ENCODE results near the gene ROBO1.

ROBO1 gene

GRCh38 chr3:78926523-78926922 is 841.3 kb downstream of the ROBO1 start:
- Histone ChIP-seq H3K36me3 (ENCODE audit: control insufficient read depth in 2 of 2, insufficient read depth in 2 of 2, low read length in 2 of 2) (no peaks in the 10 kb centered on the region), H3K4me3 (ENCODE audit: low read length in 2 of 2) (no peak overlapping the region), H3K27ac (ENCODE audit: low read depth in 2 of 2, low read length in 2 of 2) (no peak overlapping the region), H3K9me3 (ENCODE audit: control insufficient read depth in 2 of 2, low read length in 2 of 2) (no peaks in the 10 kb centered on the region), H3K9ac (ENCODE audit: low read depth in 1 of 2, low read length in 2 of 2) (no peak overlapping the region), H3K4me1 (ENCODE audit: control insufficient read depth in 2 of 2, insufficient read depth in 2 of 2, low read length in 2 of 2) (no peaks in the 10 kb centered on the region), H3K27me3 (ENCODE audit: control insufficient read depth in 2 of 2, insufficient read depth in 2 of 2, low read length in 2 of 2) (no peaks in the 10 kb centered on the region)

GRCh38 chr3:78924711-78925110 is 843.1 kb downstream of the ROBO1 start:
- no peak overlapping the region for H3K27ac ChIP-seq (ENCODE audit: low read depth in 2 of 2, low read length in 2 of 2)
- H3K27me3 ChIP-seq (ENCODE audit: control insufficient read depth in 2 of 2, insufficient read depth in 2 of 2, low read length in 2 of 2) = no peaks in the 10 kb centered on the region
- no peaks in the 10 kb centered on the region for H3K36me3 ChIP-seq (ENCODE audit: control insufficient read depth in 2 of 2, insufficient read depth in 2 of 2, low read length in 2 of 2)
- no peak overlapping the region for H3K9ac ChIP-seq (ENCODE audit: low read depth in 1 of 2, low read length in 2 of 2)
- H3K4me1 ChIP-seq (ENCODE audit: control insufficient read depth in 2 of 2, insufficient read depth in 2 of 2, low read length in 2 of 2) = no peaks in the 10 kb centered on the region
- H3K4me3 ChIP-seq (ENCODE audit: low read length in 2 of 2) = no peak overlapping the region
- H3K9me3 ChIP-seq (ENCODE audit: control insufficient read depth in 2 of 2, low read length in 2 of 2) = no peaks in the 10 kb centered on the region

DNA sequence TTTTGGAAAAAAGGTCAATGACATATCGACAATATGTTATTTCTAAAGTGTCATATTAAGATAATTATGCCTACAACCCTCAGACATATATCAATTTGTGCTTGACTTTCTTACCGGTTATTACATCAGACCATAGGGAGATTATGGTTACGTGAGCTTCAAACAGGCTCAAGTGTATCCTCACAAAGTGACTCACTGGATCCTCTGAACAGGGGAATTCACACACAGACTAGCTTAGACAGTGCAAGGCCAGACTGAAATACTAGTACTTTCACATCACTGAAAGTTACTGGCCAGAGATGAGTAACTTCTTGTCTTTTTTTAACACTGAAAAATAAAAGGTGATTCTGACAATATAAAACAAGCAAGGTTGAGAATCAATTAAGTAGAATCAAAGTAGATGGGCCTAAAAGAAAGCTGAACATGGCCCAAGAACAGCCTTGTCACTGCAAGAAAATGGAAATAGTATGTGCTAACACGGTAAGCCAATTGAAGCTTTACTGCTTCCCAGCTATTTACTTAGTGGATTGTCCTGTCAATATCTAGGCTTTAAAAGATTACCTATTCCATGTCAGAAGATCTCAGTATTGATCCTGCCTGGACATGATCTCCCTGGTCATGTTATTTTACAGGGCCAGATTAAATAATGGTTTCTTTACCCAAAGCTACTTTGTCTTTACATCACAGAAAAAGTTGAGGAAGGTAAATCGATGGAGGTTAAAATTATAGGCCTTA is 848.6 kb downstream of the ROBO1 start:
- Histone ChIP-seq H3K36me3 (ENCODE audit: control insufficient read depth in 2 of 2, insufficient read depth in 2 of 2, low read length in 2 of 2) (no peaks in the 10 kb centered on the region), H3K27ac (ENCODE audit: low read depth in 2 of 2, low read length in 2 of 2) (no peak overlapping the region), H3K9me3 (ENCODE audit: control insufficient read depth in 2 of 2, low read length in 2 of 2) (no peaks in the 10 kb centered on the region), H3K9ac (ENCODE audit: low read depth in 1 of 2, low read length in 2 of 2) (no peak overlapping the region), H3K4me1 (ENCODE audit: control insufficient read depth in 2 of 2, insufficient read depth in 2 of 2, low read length in 2 of 2) (no peaks in the 10 kb centered on the region), H3K4me3 (ENCODE audit: low read length in 2 of 2) (no peak overlapping the region), H3K27me3 (ENCODE audit: control insufficient read depth in 2 of 2, insufficient read depth in 2 of 2, low read length in 2 of 2) (no peaks in the 10 kb centered on the region)

GRCh38 chr3:78918361-78919020 is 849.3 kb downstream of the ROBO1 start:
- no peaks in the 10 kb centered on the region for H3K36me3 ChIP-seq (ENCODE audit: control insufficient read depth in 2 of 2, insufficient read depth in 2 of 2, low read length in 2 of 2)
- H3K4me3 ChIP-seq (ENCODE audit: low read length in 2 of 2) = no peak overlapping the region
- no peak overlapping the region for H3K27ac ChIP-seq (ENCODE audit: low read depth in 2 of 2, low read length in 2 of 2)
- no peaks in the 10 kb centered on the region for H3K9me3 ChIP-seq (ENCODE audit: control insufficient read depth in 2 of 2, low read length in 2 of 2)
- no peak overlapping the region for H3K9ac ChIP-seq (ENCODE audit: low read depth in 1 of 2, low read length in 2 of 2)
- no peaks in the 10 kb centered on the region for H3K4me1 ChIP-seq (ENCODE audit: control insufficient read depth in 2 of 2, insufficient read depth in 2 of 2, low read length in 2 of 2)
- no peaks in the 10 kb centered on the region for H3K27me3 ChIP-seq (ENCODE audit: control insufficient read depth in 2 of 2, insufficient read depth in 2 of 2, low read length in 2 of 2)

- Histone ChIP-seq H3K4me3 (ENCODE audit: low read length in 2 of 2) (no peak overlapping the region), H3K27me3 (ENCODE audit: control insufficient read depth in 2 of 2, insufficient read depth in 2 of 2, low read length in 2 of 2) (no peaks in the 10 kb centered on the region), H3K9ac (ENCODE audit: low read depth in 1 of 2, low read length in 2 of 2) (no peak overlapping the region), H3K9me3 (ENCODE audit: control insufficient read depth in 2 of 2, low read length in 2 of 2) (no peaks in the 10 kb centered on the region), H3K27ac (ENCODE audit: low read depth in 2 of 2, low read length in 2 of 2) (no peak overlapping the region), H3K36me3 (ENCODE audit: control insufficient read depth in 2 of 2, insufficient read depth in 2 of 2, low read length in 2 of 2) (no peaks in the 10 kb centered on the region), H3K4me1 (ENCODE audit: control insufficient read depth in 2 of 2, insufficient read depth in 2 of 2, low read length in 2 of 2) (no peaks in the 10 kb centered on the region)
Measured at GRCh38 chr3:78917536-78917935, 850.3 kb downstream of the ROBO1 start.

GRCh38 chr3:78913711-78914110 is 854.1 kb downstream of the ROBO1 start:
- Histone ChIP-seq H3K4me1 (ENCODE audit: control insufficient read depth in 2 of 2, insufficient read depth in 2 of 2, low read length in 2 of 2) (no peaks in the 10 kb centered on the region), H3K4me3 (ENCODE audit: low read length in 2 of 2) (no peak overlapping the region), H3K27me3 (ENCODE audit: control insufficient read depth in 2 of 2, insufficient read depth in 2 of 2, low read length in 2 of 2) (no peaks in the 10 kb centered on the region), H3K9me3 (ENCODE audit: control insufficient read depth in 2 of 2, low read length in 2 of 2) (no peaks in the 10 kb centered on the region), H3K9ac (ENCODE audit: low read depth in 1 of 2, low read length in 2 of 2) (no peak overlapping the region), H3K36me3 (ENCODE audit: control insufficient read depth in 2 of 2, insufficient read depth in 2 of 2, low read length in 2 of 2) (no peaks in the 10 kb centered on the region), H3K27ac (ENCODE audit: low read depth in 2 of 2, low read length in 2 of 2) (no peak overlapping the region)

GRCh38 chr3:78912687-78913086 is 855.1 kb downstream of the ROBO1 start:
- H3K9ac ChIP-seq (ENCODE audit: low read depth in 1 of 2, low read length in 2 of 2) = no peak overlapping the region
- no peaks in the 10 kb centered on the region for H3K27me3 ChIP-seq (ENCODE audit: control insufficient read depth in 2 of 2, insufficient read depth in 2 of 2, low read length in 2 of 2)
- H3K9me3 ChIP-seq (ENCODE audit: control insufficient read depth in 2 of 2, low read length in 2 of 2) = no peaks in the 10 kb centered on the region
- no peak overlapping the region for H3K4me3 ChIP-seq (ENCODE audit: low read length in 2 of 2)
- H3K36me3 ChIP-seq (ENCODE audit: control insufficient read depth in 2 of 2, insufficient read depth in 2 of 2, low read length in 2 of 2) = no peaks in the 10 kb centered on the region
- no peak overlapping the region for H3K27ac ChIP-seq (ENCODE audit: low read depth in 2 of 2, low read length in 2 of 2)
- no peaks in the 10 kb centered on the region for H3K4me1 ChIP-seq (ENCODE audit: control insufficient read depth in 2 of 2, insufficient read depth in 2 of 2, low read length in 2 of 2)

GRCh38 chr3:78912259-78912658 is 855.5 kb downstream of the ROBO1 start:
- no peak overlapping the region for H3K4me3 ChIP-seq (ENCODE audit: low read length in 2 of 2)
- H3K36me3 ChIP-seq (ENCODE audit: control insufficient read depth in 2 of 2, insufficient read depth in 2 of 2, low read length in 2 of 2) = no peaks in the 10 kb centered on the region
- H3K9ac ChIP-seq (ENCODE audit: low read depth in 1 of 2, low read length in 2 of 2) = no peak overlapping the region
- H3K4me1 ChIP-seq (ENCODE audit: control insufficient read depth in 2 of 2, insufficient read depth in 2 of 2, low read length in 2 of 2) = no peaks in the 10 kb centered on the region
- H3K27me3 ChIP-seq (ENCODE audit: control insufficient read depth in 2 of 2, insufficient read depth in 2 of 2, low read length in 2 of 2) = no peaks in the 10 kb centered on the region
- H3K9me3 ChIP-seq (ENCODE audit: control insufficient read depth in 2 of 2, low read length in 2 of 2) = no peaks in the 10 kb centered on the region
- H3K27ac ChIP-seq (ENCODE audit: low read depth in 2 of 2, low read length in 2 of 2) = no peak overlapping the region

DNA sequence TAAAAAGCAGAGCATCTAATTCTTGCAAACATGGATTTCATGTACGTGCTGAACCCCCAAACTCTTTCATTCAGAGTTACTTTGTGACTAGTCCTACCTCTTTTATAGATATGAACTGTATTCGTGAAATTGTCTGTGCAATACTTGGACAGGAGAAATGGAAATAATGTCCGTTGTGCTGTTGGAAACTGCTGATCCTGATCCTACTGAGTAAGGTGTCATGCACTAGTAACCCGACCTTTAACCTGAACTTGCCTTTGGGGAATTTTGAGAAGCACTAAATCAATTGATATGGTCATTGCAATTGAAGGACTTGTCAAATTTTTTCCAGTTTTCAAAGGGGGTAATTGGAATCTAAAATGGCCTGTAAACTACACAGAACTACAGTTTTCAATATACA is 856.4 kb downstream of the ROBO1 start:
- no peak overlapping the region for H3K27ac ChIP-seq (ENCODE audit: low read depth in 2 of 2, low read length in 2 of 2)
- no peaks in the 10 kb centered on the region for H3K9me3 ChIP-seq (ENCODE audit: control insufficient read depth in 2 of 2, low read length in 2 of 2)
- H3K4me3 ChIP-seq (ENCODE audit: low read length in 2 of 2) = no peak overlapping the region
- no peaks in the 10 kb centered on the region for H3K4me1 ChIP-seq (ENCODE audit: control insufficient read depth in 2 of 2, insufficient read depth in 2 of 2, low read length in 2 of 2)
- no peak overlapping the region for H3K9ac ChIP-seq (ENCODE audit: low read depth in 1 of 2, low read length in 2 of 2)
- H3K36me3 ChIP-seq (ENCODE audit: control insufficient read depth in 2 of 2, insufficient read depth in 2 of 2, low read length in 2 of 2) = no peaks in the 10 kb centered on the region
- H3K27me3 ChIP-seq (ENCODE audit: control insufficient read depth in 2 of 2, insufficient read depth in 2 of 2, low read length in 2 of 2) = no peaks in the 10 kb centered on the region

- H3K27ac ChIP-seq (ENCODE audit: low read depth in 2 of 2, low read length in 2 of 2) = no peak overlapping the region
- H3K9ac ChIP-seq (ENCODE audit: low read depth in 1 of 2, low read length in 2 of 2) = no peak overlapping the region
- no peaks in the 10 kb centered on the region for H3K27me3 ChIP-seq (ENCODE audit: control insufficient read depth in 2 of 2, insufficient read depth in 2 of 2, low read length in 2 of 2)
Measured at GRCh38 chr3:78908236-78908635, 859.6 kb downstream of the ROBO1 start.

More at GRCh38 chr3:78908236-78908635, 859.6 kb downstream of the ROBO1 start:
- Histone ChIP-seq H3K9me3 (ENCODE audit: control insufficient read depth in 2 of 2, low read length in 2 of 2) (no peaks in the 10 kb centered on the region), H3K4me3 (ENCODE audit: low read length in 2 of 2) (no peak overlapping the region), H3K4me1 (ENCODE audit: control insufficient read depth in 2 of 2, insufficient read depth in 2 of 2, low read length in 2 of 2) (no peaks in the 10 kb centered on the region), H3K36me3 (ENCODE audit: control insufficient read depth in 2 of 2, insufficient read depth in 2 of 2, low read length in 2 of 2) (no peaks in the 10 kb centered on the region)

Data from mucosa of rectum (tissue), 2 donors.